OCI-LY7 (cell line): ENCODE results near the gene HSPB6. TPM values are rescaled to one million over a fixed set of nuclear protein-coding genes. Genes with fewer than 3 reads are reported as not detected.

Experiments
- BruUV-seq: library from RNA; stranded (reverse); fragments of 400-500 nt; replicated peaks from 2 replicates; lab custom pipeline; 2021; lab: Mats Ljungman, UMichigan
- CTCF ChIA-PET: fragments of 300-600 bp; sonication (Branson Sonifier 250); formaldehyde crosslinking; loops from one replicate; lab custom pipeline; 2022; ENCODE audit warnings: antibody characterized with exemption; ENCODE audit not compliant: unreplicated experiment; lab: Charles Lee
- POLR2A ChIA-PET: fragments of 300-600 bp; sonication (Branson Sonifier 250); formaldehyde crosslinking; loops from one replicate; lab custom pipeline; 2022; ENCODE audit warnings: antibody characterized with exemption; lab: Charles Lee
- DNase-seq: peaks from one replicate; pipeline ENCODE4 v3.0.0-alpha.2; 2015; ENCODE audit warnings: low spot score
- H2AFZ ChIP-seq: fragments of 200-600 bp; sonication (generic), shearing (Covaris generic); 2 replicates; pipeline ENCODE4 v1.6.1; 2014; ENCODE audit warnings: mild to moderate bottlenecking, antibody characterized with exemption, low read length, moderate library complexity
- H3K27ac ChIP-seq: fragments of 200-600 bp; sonication (generic); 2 replicates; pipeline ENCODE4 v1.5.1; 2014; ENCODE audit warnings: mixed run types, low read depth, mild to moderate bottlenecking, moderate library complexity, low read length, inconsistent platforms; ENCODE audit not compliant: poor library complexity, severe bottlenecking
- H3K36me3 ChIP-seq: fragments of 200-600 bp; sonication (generic); 2 replicates; pipeline ENCODE4 v1.6.1; 2014; ENCODE audit warnings: mild to moderate bottlenecking, antibody characterized with exemption, low read length, moderate library complexity, mixed read lengths; ENCODE audit not compliant: insufficient read depth
- H3K4me1 ChIP-seq: fragments of 200-600 bp; sonication (generic); 2 replicates; pipeline ENCODE4 v1.5.1; 2014; ENCODE audit warnings: mild to moderate bottlenecking, low read length; ENCODE audit not compliant: insufficient read depth, poor library complexity, severe bottlenecking
- H3K4me2 ChIP-seq: fragments of 200-600 bp; sonication (generic); 2 replicates; pipeline ENCODE4 v1.6.1; 2014; ENCODE audit warnings: mild to moderate bottlenecking, low read length
- H3K4me3 ChIP-seq: fragments of 200-600 bp; sonication (generic); 2 replicates; pipeline ENCODE4 v1.5.1; 2014; ENCODE audit warnings: mild to moderate bottlenecking, low read depth, low read length; ENCODE audit not compliant: poor library complexity, severe bottlenecking
- H3K79me2 ChIP-seq: fragments of 200-600 bp; sonication (generic); 2 replicates; pipeline ENCODE4 v1.6.1; 2016; ENCODE audit warnings: low read depth, mild to moderate bottlenecking, low read length, moderate library complexity, mixed read lengths; ENCODE audit not compliant: insufficient read depth
- H3K9me2 ChIP-seq: fragments of 200-600 bp; sonication (generic); 2 replicates; pipeline ENCODE4 v1.6.1; 2016; ENCODE audit warnings: mild to moderate bottlenecking, low read length, mixed read lengths; ENCODE audit not compliant: insufficient read depth
- H3K9me3 ChIP-seq: fragments of 200-600 bp; sonication (generic); 2 replicates; pipeline ENCODE4 v1.6.1; 2014; ENCODE audit warnings: mild to moderate bottlenecking, mixed run types, low read length, mixed read lengths
- H4K20me1 ChIP-seq: fragments of 200-600 bp; sonication (generic); 2 replicates; pipeline ENCODE4 v1.6.1; 2014; ENCODE audit warnings: mild to moderate bottlenecking, antibody characterized with exemption, low read length, moderate library complexity, mixed read lengths; ENCODE audit not compliant: insufficient read depth
- EZH2phosphoT487 ChIP-seq: fragments of 200-600 bp; sonication (generic); IDR thresholded peaks from 2 replicates; pipeline ENCODE4 v1.6.1; 2018; ENCODE audit warnings: low read depth, borderline replicate concordance, mild to moderate bottlenecking, mixed run types, antibody characterized with exemption, low read length, moderate library complexity, mixed read lengths
- intact Hi-C: fragments of 100-400 bp; cut with micrococcal nuclease; formaldehyde crosslinking; loops from one replicate; pipeline ENCODE4 v1.10.0; 2022; ENCODE audit not compliant: unreplicated experiment
- total RNA-seq, 2 experiments: library from RNA; depleted of rRNA in 1 of 2; stranded (reverse); fragments of >200 nt in 1 of 2; shearing (Covaris generic) in 1 of 2; gene quantifications; 2 replicates each; pipeline ENCODE4 v1.2.3, GENCODE V29; 2014 to 2022
- TF ChIP-seq, protein P1 (sequence below): fragments of 200-600 bp; sonication (generic); conservative IDR thresholded peaks from 2 replicates; pipeline ENCODE4 v1.5.1; 2014; ENCODE audit warnings: mild to moderate bottlenecking, antibody characterized with exemption, low read length, moderate library complexity, mixed read lengths

The HSPB6 gene
- total RNA-seq, 2 experiments from 2014 or later, result 1.7 TPM; not detected in 1

DNA sequence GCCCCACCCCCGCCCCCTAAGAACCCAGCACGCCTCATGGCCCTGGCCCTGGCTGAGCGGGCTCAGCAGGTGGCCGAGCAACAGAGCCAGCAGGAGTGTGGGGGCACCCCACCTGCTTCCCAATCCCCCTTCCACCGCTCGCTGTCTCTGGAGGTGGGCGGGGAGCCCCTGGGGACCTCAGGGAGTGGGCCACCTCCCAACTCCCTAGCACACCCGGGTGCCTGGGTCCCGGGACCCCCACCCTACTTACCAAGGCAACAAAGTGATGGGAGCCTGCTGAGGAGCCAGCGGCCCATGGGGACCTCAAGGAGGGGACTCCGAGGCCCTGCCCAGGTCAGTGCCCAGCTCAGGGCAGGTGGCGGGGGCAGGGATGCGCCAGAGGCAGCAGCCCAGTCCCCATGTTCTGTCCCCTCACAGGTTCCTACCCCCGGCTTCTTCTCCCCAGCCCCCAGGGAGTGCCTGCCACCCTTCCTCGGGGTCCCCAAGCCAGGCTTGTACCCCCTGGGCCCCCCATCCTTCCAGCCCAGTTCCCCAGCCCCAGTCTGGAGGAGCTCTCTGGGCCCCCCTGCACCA lies 30.5 kb upstream of the HSPB6 start:
- Histone ChIP-seq H3K79me2 (no peaks in the 10 kb centered on the region), H4K20me1 (no peaks in the 10 kb centered on the region), H3K27ac (no peak overlapping the region), H2AFZ (no peak overlapping the region), H3K36me3 (no peaks in the 10 kb centered on the region), H3K4me2 (no peak overlapping the region), H3K9me3 (no peaks in the 10 kb centered on the region), H3K9me2 (no peaks in the 10 kb centered on the region), H3K4me3 (no peak overlapping the region), H3K4me1 (no peaks in the 10 kb centered on the region)
- DNase-seq, result no peak
- ChIA-PET POLR2A (no interaction called here), CTCF (no interaction called here)
- BruUV-seq, result no TSS peak
- no peak for TF ChIP-seq EZH2phosphoT487
- TF ChIP-seq, protein P1, sequence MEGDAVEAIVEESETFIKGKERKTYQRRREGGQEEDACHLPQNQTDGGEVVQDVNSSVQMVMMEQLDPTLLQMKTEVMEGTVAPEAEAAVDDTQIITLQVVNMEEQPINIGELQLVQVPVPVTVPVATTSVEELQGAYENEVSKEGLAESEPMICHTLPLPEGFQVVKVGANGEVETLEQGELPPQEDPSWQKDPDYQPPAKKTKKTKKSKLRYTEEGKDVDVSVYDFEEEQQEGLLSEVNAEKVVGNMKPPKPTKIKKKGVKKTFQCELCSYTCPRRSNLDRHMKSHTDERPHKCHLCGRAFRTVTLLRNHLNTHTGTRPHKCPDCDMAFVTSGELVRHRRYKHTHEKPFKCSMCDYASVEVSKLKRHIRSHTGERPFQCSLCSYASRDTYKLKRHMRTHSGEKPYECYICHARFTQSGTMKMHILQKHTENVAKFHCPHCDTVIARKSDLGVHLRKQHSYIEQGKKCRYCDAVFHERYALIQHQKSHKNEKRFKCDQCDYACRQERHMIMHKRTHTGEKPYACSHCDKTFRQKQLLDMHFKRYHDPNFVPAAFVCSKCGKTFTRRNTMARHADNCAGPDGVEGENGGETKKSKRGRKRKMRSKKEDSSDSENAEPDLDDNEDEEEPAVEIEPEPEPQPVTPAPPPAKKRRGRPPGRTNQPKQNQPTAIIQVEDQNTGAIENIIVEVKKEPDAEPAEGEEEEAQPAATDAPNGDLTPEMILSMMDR, result no peak
- intact Hi-C loops, result no loop called here

DNA sequence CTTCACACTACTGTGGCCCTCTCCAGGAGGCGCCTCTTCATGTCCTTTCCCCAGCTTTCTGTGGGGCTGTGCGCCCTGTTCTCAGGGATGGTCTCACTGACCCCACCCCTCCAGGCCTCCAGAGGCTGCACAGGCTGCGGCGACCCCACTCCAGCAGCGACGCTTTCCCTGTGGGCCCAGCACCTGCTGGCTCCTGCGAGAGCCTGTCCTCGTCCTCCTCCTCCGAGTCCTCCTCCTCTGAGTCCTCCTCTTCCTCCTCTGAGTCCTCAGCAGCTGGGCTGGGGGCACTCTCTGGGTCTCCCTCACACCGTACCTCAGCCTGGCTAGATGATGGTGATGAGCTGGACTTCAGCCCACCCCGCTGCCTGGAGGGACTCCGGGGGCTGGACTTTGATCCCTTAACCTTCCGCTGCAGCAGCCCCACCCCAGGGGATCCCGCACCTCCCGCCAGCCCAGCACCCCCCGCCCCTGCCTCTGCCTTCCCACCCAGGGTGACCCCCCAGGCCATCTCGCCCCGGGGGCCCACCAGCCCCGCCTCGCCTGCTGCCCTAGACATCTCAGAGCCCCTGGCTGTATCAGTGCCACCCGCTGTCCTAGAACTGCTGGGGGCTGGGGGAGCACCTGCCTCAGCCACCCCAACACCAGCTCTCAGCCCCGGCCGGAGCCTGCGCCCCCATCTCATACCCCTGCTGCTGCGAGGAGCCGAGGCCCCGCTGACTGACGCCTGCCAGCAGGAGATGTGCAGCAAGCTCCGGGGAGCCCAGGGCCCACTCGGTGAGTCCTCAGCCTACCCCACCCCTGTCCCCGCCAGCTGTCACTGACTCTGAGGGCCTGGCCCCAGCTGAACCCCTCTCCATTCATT lies 29.7 kb upstream of the HSPB6 start:
- Histone ChIP-seq H3K27ac (no peak overlapping the region), H3K4me1 (no peaks in the 10 kb centered on the region), H2AFZ (no peak overlapping the region), H3K36me3 (peaks cover under 1% of the 10 kb centered on the region; the same call in 1 of the 2 replicates), H3K4me3 (no peak overlapping the region), H3K9me3 (no peaks in the 10 kb centered on the region), H3K79me2 (no peaks in the 10 kb centered on the region), H3K9me2 (no peaks in the 10 kb centered on the region), H3K4me2 (no peak overlapping the region), H4K20me1 (no peaks in the 10 kb centered on the region)
- intact Hi-C loops, result no loop called here
- ChIA-PET CTCF (no interaction called here), POLR2A (no interaction called here)
- TF ChIP-seq EZH2phosphoT487, result no peak
- TF ChIP-seq, protein P1, result no peak
- DNase-seq, result no peak
- no TSS peak for BruUV-seq

DNA sequence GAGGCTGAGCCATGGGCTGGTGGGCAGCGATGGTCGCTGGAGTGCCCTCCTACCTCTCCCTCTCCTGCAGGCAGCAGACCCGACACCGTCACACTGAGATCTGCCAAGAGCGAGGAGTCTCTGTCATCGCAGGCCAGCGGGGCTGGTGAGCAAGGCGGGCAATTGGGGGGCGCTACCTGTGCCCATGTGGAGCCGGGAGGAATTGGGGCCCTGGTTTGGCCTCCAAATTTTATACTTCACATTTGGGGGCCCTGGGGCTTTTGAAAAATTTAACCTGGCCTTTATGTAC lies 28.5 kb upstream of the HSPB6 start:
- no peaks in the 10 kb centered on the region for H3K9me2 ChIP-seq
- CTCF ChIA-PET, result interaction anchor here (0.6 kb wide), 1 partner anchor 9 kb away, joined by 7 read pairs; no protein-coding TSS in a partner anchor
- no peak overlapping the region for H3K27ac ChIP-seq
- BruUV-seq, result no TSS peak
- DNase-seq, result no peak
- no peaks in the 10 kb centered on the region for H3K9me3 ChIP-seq
- peaks cover 5% of the 10 kb centered on the region; the same call in 1 of the 2 replicates for H3K36me3 ChIP-seq
- no peaks in the 10 kb centered on the region for H3K4me1 ChIP-seq
- H2AFZ ChIP-seq, result no peak overlapping the region
- intact Hi-C loops, result no loop called here
- H3K79me2 ChIP-seq, result no peaks in the 10 kb centered on the region
- H4K20me1 ChIP-seq, result no peaks in the 10 kb centered on the region
- POLR2A ChIA-PET, result interaction anchor here (0.6 kb wide), 1 partner anchor 50 kb away, joined by 5 read pairs; no protein-coding TSS in a partner anchor
- TF ChIP-seq, protein P1, result no peak
- TF ChIP-seq EZH2phosphoT487, result no peak
- no peak overlapping the region for H3K4me3 ChIP-seq
- H3K4me2 ChIP-seq, result no peak overlapping the region
